IMR-90 (cell line): ENCODE measurements around the gene RING1. TPM values are rescaled to one million over a fixed set of nuclear protein-coding genes. Genes with fewer than 3 reads are reported as not detected.

ENCODE experiments used
- ATAC-seq: fragments of 200-7000 bp; cut with Tn5 transposase; 2 replicates; pipeline ENCODE4 v1.9.1; 2020; ENCODE audit warnings: low read depth, mild to moderate bottlenecking, moderate library complexity
- BruUV-seq: library from RNA; stranded (reverse); fragments of 400-500 nt; replicated peaks from 2 replicates; lab custom pipeline; 2021; lab: Mats Ljungman, UMichigan
- CTCF ChIA-PET: fragments of 300-600 bp; formaldehyde crosslinking; extraction: SDS; loops from one replicate; lab custom pipeline; 2021; ENCODE audit warnings: antibody characterized with exemption; lab: Yijun Ruan, JAX
- POLR2A ChIA-PET: fragments of 300-600 bp; sonication (Branson Sonifier 250); formaldehyde crosslinking; loops from one replicate; lab custom pipeline; 2022; ENCODE audit warnings: antibody characterized with exemption; ENCODE audit not compliant: unreplicated experiment; lab: Charles Lee
- DNase-seq: peaks from one replicate; pipeline ENCODE4 v3.0.0; 2013
- H2AFZ ChIP-seq: replicated peaks from 2 replicates; pipeline ENCODE3; 2013; ENCODE audit warnings: low read length, mild to moderate bottlenecking; ENCODE audit not compliant: poor library complexity
- H2AK5ac ChIP-seq: 2 replicates; pipeline ENCODE4 v1.6.1; 2013; ENCODE audit warnings: low read depth, low read length, inconsistent platforms
- H2AK9ac ChIP-seq: replicated peaks from 2 replicates; pipeline ENCODE3; 2013; ENCODE audit warnings: mild to moderate bottlenecking, low read depth, low read length, moderate library complexity; ENCODE audit not compliant: poor library complexity
- H2BK120ac ChIP-seq: 2 replicates; pipeline ENCODE4 v1.6.1; 2013; ENCODE audit warnings: low read depth, low read length, inconsistent platforms
- H2BK15ac ChIP-seq: 3 replicates; pipeline ENCODE4 v1.6.1; 2013; ENCODE audit warnings: low read depth, low read length, inconsistent platforms
- H2BK20ac ChIP-seq: 2 replicates; pipeline ENCODE4 v1.6.1; 2013; ENCODE audit warnings: low read depth, mild to moderate bottlenecking, inconsistent platforms, low read length, moderate library complexity
- H2BK5ac ChIP-seq: 2 replicates; pipeline ENCODE4 v1.6.1; 2013; ENCODE audit warnings: mild to moderate bottlenecking, low read depth, low read length, inconsistent platforms; ENCODE audit not compliant: poor library complexity, severe bottlenecking
- H3K14ac ChIP-seq: replicated peaks from 2 replicates; pipeline ENCODE4 v1.6.1; 2013; ENCODE audit warnings: low read depth, low read length, inconsistent platforms
- H3K18ac ChIP-seq: 2 replicates; pipeline ENCODE4 v1.6.1; 2013; ENCODE audit warnings: low read depth, low read length, control low read depth
- H3K23ac ChIP-seq: 2 replicates; pipeline ENCODE4 v1.6.1; 2013; ENCODE audit warnings: low read depth, low read length, inconsistent platforms
- H3K27ac ChIP-seq: 2 replicates; pipeline ENCODE4 v1.5.1; 2013; ENCODE audit warnings: mild to moderate bottlenecking, control low read depth, low read length; ENCODE audit not compliant: insufficient read depth
- H3K27me3 ChIP-seq: 2 replicates; pipeline ENCODE4 v1.6.1; 2013; ENCODE audit warnings: low read length; ENCODE audit not compliant: control insufficient read depth, insufficient read depth
- H3K36me3 ChIP-seq: 2 replicates; pipeline ENCODE4 v1.6.1; 2013; ENCODE audit warnings: low read length, mixed read lengths; ENCODE audit not compliant: control insufficient read depth, insufficient read depth
- H3K4ac ChIP-seq: 2 replicates; pipeline ENCODE4 v1.6.1; 2013; ENCODE audit warnings: low read depth, low read length, inconsistent platforms
- H3K4me1 ChIP-seq: 2 replicates; pipeline ENCODE4 v1.6.1; 2013; ENCODE audit warnings: low read length, mixed read lengths; ENCODE audit not compliant: control insufficient read depth, insufficient read depth
- H3K4me2 ChIP-seq: 2 replicates; pipeline ENCODE4 v1.6.1; 2013; ENCODE audit warnings: low read depth, mild to moderate bottlenecking, control low read depth, low read length, moderate library complexity
- H3K4me3 ChIP-seq: 2 replicates; pipeline ENCODE4 v1.5.1; 2013; ENCODE audit warnings: low read depth, mild to moderate bottlenecking, control low read depth, low read length, moderate library complexity; ENCODE audit not compliant: insufficient read depth
- H3K56ac ChIP-seq: 2 replicates; pipeline ENCODE4 v1.6.1; 2013; ENCODE audit warnings: low read length, inconsistent platforms; ENCODE audit not compliant: insufficient read depth; ENCODE audit errors: extremely low read depth
- H3K79me1 ChIP-seq, 2 experiments: 2 replicates each; pipeline ENCODE4 v1.6.1; 2013; ENCODE audit warnings: low read length in 2 of 2, inconsistent platforms in 1 of 2, low read depth in 1 of 2
- H3K9ac ChIP-seq: 2 replicates; pipeline ENCODE4 v1.6.1; 2013; ENCODE audit warnings: low read depth, low read length, control low read depth
- H3K9me1 ChIP-seq: 2 replicates; pipeline ENCODE4 v1.6.1; 2013; ENCODE audit warnings: low read length, inconsistent platforms; ENCODE audit not compliant: insufficient read depth
- H3K9me3 ChIP-seq: 2 replicates; pipeline ENCODE4 v1.6.1; 2013; ENCODE audit warnings: low read length; ENCODE audit not compliant: control insufficient read depth, insufficient read depth
- H4K20me1 ChIP-seq: 2 replicates; pipeline ENCODE4 v1.6.1; 2013; ENCODE audit warnings: low read length, inconsistent platforms; ENCODE audit not compliant: insufficient read depth
- H4K5ac ChIP-seq: 2 replicates; pipeline ENCODE4 v1.6.1; 2013; ENCODE audit warnings: mild to moderate bottlenecking, low read depth, low read length, control low read depth
- H4K8ac ChIP-seq, 2 experiments: 2 replicates each; pipeline ENCODE4 v1.6.1; 2013; ENCODE audit warnings: low read depth in 2 of 2, low read length in 2 of 2, control low read depth in 1 of 2, inconsistent platforms in 1 of 2
- H4K91ac ChIP-seq: 2 replicates; pipeline ENCODE4 v1.6.1; 2013; ENCODE audit warnings: low read depth, low read length, inconsistent platforms; ENCODE audit not compliant: insufficient read depth
- BHLHE40 ChIP-seq: fragments of 150-350 bp; IDR thresholded peaks from 2 replicates; pipeline ENCODE4 v1.6.1; 2016; ENCODE audit warnings: mild to moderate bottlenecking, low read depth, low read length
- CEBPB ChIP-seq: IDR thresholded peaks from 2 replicates; pipeline ENCODE4 v1.6.1; 2012; ENCODE audit warnings: low read depth, low read length, improper control_type of control experiment
- CHD1 ChIP-seq: IDR thresholded peaks from 2 replicates; pipeline ENCODE4 v1.6.1; 2012; ENCODE audit warnings: low read depth, low read length, improper control_type of control experiment
- CTCF ChIP-seq: conservative IDR thresholded peaks from 2 replicates; pipeline ENCODE4 v1.5.1; 2012; ENCODE audit warnings: mild to moderate bottlenecking, low read depth, low read length, improper control_type of control experiment
- ELK1 ChIP-seq: fragments of 150-350 bp; IDR thresholded peaks from 2 replicates; pipeline ENCODE4 v1.6.1; 2016; ENCODE audit warnings: low read depth, mild to moderate bottlenecking, low read length, moderate library complexity, borderline replicate concordance
- FOS ChIP-seq: fragments of 150-350 bp; IDR thresholded peaks from 2 replicates; pipeline ENCODE4 v1.6.1; 2016; ENCODE audit warnings: low read depth, low read length
- MAFK ChIP-seq: IDR thresholded peaks from 2 replicates; pipeline ENCODE4 v1.6.1; 2012; ENCODE audit warnings: low read depth, low read length, improper control_type of control experiment
- MAZ ChIP-seq: IDR thresholded peaks from 2 replicates; pipeline ENCODE4 v1.6.1; 2012; ENCODE audit warnings: low read depth, mild to moderate bottlenecking, low read length, improper control_type of control experiment, moderate library complexity, borderline replicate concordance
- MXI1 ChIP-seq: IDR thresholded peaks from 2 replicates; pipeline ENCODE4 v1.6.1; 2012; ENCODE audit warnings: low read depth, mild to moderate bottlenecking, low read length, moderate library complexity, borderline replicate concordance
- NFE2L2 ChIP-seq: fragments of 150-350 bp; IDR thresholded peaks from 2 replicates; pipeline ENCODE4 v1.6.1; 2016; ENCODE audit warnings: low read depth, mild to moderate bottlenecking, low read length
- POLR2A ChIP-seq: IDR thresholded peaks from 2 replicates; pipeline ENCODE4 v1.6.1; 2012; ENCODE audit warnings: mild to moderate bottlenecking, low read depth, low read length
- RAD21 ChIP-seq: IDR thresholded peaks from 2 replicates; pipeline ENCODE4 v1.6.1; 2012; ENCODE audit warnings: low read length, improper control_type of control experiment
- RCOR1 ChIP-seq: IDR thresholded peaks from 2 replicates; pipeline ENCODE4 v1.6.1; 2012; ENCODE audit warnings: mild to moderate bottlenecking, low read length, improper control_type of control experiment; ENCODE audit not compliant: insufficient replicate concordance
- SMC3 ChIP-seq: fragments of 150-350 bp; IDR thresholded peaks from 2 replicates; pipeline ENCODE4 v1.6.1; 2016; ENCODE audit warnings: low read depth, mild to moderate bottlenecking, antibody characterized with exemption, low read length, moderate library complexity
- USF2 ChIP-seq: fragments of 150-350 bp; IDR thresholded peaks from 2 replicates; pipeline ENCODE4 v1.6.1; 2017; ENCODE audit warnings: mild to moderate bottlenecking, antibody characterized with exemption, low read length, low read depth
- WGBS, 2 experiments: methylation state at CpG; one replicate each; pipeline versions ENCODE4 v1.1.5 to v1.1.7; 2013; ENCODE audit warnings: missing lambda C conversion rate in 2 of 2; ENCODE audit not compliant: insufficient read length in 1 of 2; ENCODE audit errors: extremely low coverage in 2 of 2; 5-methylcytosine and 5-hydroxymethylcytosine counted together
- dilution Hi-C: fragments of 300-500 bp; cut with HindIII; formaldehyde crosslinking; loops from one replicate; pipeline ENCODE4 v1.14.3; 2018; ENCODE audit warnings: low sequenced_read_pairs; ENCODE audit not compliant: unreplicated experiment
- in situ Hi-C: fragments of 300-500 bp; cut with MboI; formaldehyde crosslinking; loops from 3 replicates; pipeline ENCODE4 v1.14.3; 2019; ENCODE audit warnings: low sequenced_read_pairs, inconsistent platforms, mixed read lengths
- intact Hi-C: fragments of 100-400 bp; cut with micrococcal nuclease; formaldehyde crosslinking; loops from 2 replicates; pipeline ENCODE4 v1.10.0; 2022
- polyA plus RNA-seq, 3 experiments: library from polyadenylated mRNA; depleted of rRNA; stranded (reverse); fragments of >200 nt; gene quantifications; 2 replicates each; pipeline ENCODE4 v1.2.3, GENCODE V29; 2012; ENCODE audit warnings: low replicate concordance in 1 of 3
- total RNA-seq: library from RNA; depleted of rRNA; stranded (reverse); fragments of >200 nt; gene quantifications from 2 replicates; pipeline ENCODE4 v1.2.3, GENCODE V29; 2012

Gene RING1
- total and polyA plus RNA-seq, 2 of the 4 experiments (the other 2 are of a cell fraction) = 14.9 to 40.8 TPM

DNA sequence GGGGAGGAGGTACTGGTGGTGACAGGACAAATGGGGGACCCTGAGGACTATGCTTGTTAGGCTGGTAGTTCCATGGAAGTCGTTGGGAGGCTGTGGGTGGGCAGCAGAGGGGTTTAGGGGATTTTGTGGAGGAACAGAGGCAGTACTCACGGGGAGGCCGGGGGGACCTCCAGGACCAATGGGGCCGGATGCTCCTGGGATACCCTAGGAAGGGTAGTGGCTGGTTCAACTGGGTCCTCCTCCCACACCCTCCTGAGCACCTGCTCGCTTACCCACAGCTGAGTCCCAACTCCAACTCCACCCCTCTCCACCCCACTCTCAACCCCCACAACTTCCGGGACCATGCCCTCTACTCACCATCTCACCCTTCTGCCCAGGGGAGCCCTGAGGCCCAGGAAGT lies 41.9 kb upstream of the RING1 start:
- H2AK5ac ChIP-seq = no peak overlapping the region
- no peak overlapping the region for H3K4me3 ChIP-seq
- 33% methylated on average over 1 of the region's 6 CpGs; no CpG with 5 or more reads in 1 of the 2 experiments for WGBS, 2 experiments
- DNase-seq (no peak), ATAC-seq (no peak)
- no peak overlapping the region for H3K56ac ChIP-seq
- H3K4ac ChIP-seq = no peak overlapping the region
- no peak overlapping the region for H2AK9ac ChIP-seq
- H2BK20ac ChIP-seq = no peak overlapping the region
- H3K36me3 ChIP-seq = no peaks in the 10 kb centered on the region
- no peak overlapping the region for H3K18ac ChIP-seq
- H3K4me2 ChIP-seq = no peak overlapping the region
- no TSS peak for BruUV-seq
- no peak overlapping the region for H3K14ac ChIP-seq
- no peak overlapping the region for H3K27ac ChIP-seq
- ChIA-PET POLR2A (no interaction called here), CTCF (no interaction called here)
- no peak overlapping the region for H4K91ac ChIP-seq
- no peaks in the 10 kb centered on the region for H3K79me1 ChIP-seq
- no peak overlapping the region for H2BK15ac ChIP-seq
- dilution Hi-C loops (no loop called here), intact Hi-C loops (no loop called here), in situ Hi-C loops (loop anchor here (10.0 kb wide), 1 partner anchor 152 kb away; no protein-coding TSS in a partner anchor)
- H3K23ac ChIP-seq = no peak overlapping the region
- H2AFZ ChIP-seq = no peak overlapping the region
- H2BK5ac ChIP-seq = no peak overlapping the region
- no peak for TF ChIP-seq NFE2L2
- no peak for TF ChIP-seq CHD1
- TF ChIP-seq SMC3 = no peak
- no peak for TF ChIP-seq POLR2A
- no peak for TF ChIP-seq CEBPB
- TF ChIP-seq FOS = no peak
- TF ChIP-seq ELK1 = no peak
- TF ChIP-seq MAZ = no peak
- TF ChIP-seq USF2 = no peak
- no peak for TF ChIP-seq CTCF
- no peak for TF ChIP-seq MAFK
- no peak for TF ChIP-seq BHLHE40
- TF ChIP-seq RAD21 = no peak
- no peak for TF ChIP-seq MXI1
- TF ChIP-seq RCOR1 = no peak
- peaks cover 6% of the 10 kb centered on the region for H3K4me1 ChIP-seq
- no peak overlapping the region for H3K9ac ChIP-seq
- no peaks in the 10 kb centered on the region for H4K20me1 ChIP-seq
- no peak overlapping the region for H4K5ac ChIP-seq
- H2BK120ac ChIP-seq = no peak overlapping the region
- peaks cover 7% of the 10 kb centered on the region for H3K27me3 ChIP-seq
- H4K8ac ChIP-seq = no peak overlapping the region
- H3K9me1 ChIP-seq = peaks cover 5% of the 10 kb centered on the region; the same call in 1 of the 2 replicates
- no peaks in the 10 kb centered on the region for H3K9me3 ChIP-seq
